ENCODE results near the gene SUSD5.

The SUSD5 gene

DNA sequence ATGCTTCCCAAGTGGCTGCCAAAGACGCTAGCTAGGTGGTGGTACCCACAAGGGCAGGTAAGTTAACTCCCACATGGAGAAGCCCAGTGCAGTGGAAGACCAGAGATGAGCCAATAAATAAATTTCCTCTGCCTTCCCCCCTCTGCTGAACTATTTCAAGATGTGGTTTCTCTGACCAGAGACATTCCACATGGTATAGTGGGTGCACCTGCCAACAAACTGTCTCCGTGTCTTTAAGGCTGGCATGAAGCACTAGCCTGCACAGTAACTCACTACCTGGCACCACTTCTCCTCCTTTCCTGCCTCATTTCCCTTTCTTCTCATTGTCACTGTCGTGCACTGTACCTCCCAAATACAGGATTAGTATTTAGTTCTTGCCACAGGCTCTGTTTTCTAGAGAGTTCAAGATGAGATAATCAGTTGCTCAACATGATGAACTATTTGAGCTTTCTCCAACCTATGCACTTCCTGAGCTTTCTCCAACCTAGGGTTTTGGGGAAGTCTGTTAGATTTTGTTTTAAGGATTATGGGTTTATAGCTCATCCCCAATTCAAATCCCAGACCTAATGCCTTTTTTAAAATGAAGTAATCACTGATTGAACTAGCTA is 113.2 kb downstream of the SUSD5 start:
- TF ChIP-seq CTCF (IDR thresholded peaks at IDR 0.05; ENCODE audit: extremely low read depth, insufficient read depth, missing control alignments), result no peak
- in situ Hi-C loops (cut with MboI; ENCODE audit: low pct_unique_long_range_greater_than_20kb, low sequenced_read_pairs, unreplicated experiment), result no loop called here
- DNase-seq (ENCODE audit: low spot score), result no peak

DNA sequence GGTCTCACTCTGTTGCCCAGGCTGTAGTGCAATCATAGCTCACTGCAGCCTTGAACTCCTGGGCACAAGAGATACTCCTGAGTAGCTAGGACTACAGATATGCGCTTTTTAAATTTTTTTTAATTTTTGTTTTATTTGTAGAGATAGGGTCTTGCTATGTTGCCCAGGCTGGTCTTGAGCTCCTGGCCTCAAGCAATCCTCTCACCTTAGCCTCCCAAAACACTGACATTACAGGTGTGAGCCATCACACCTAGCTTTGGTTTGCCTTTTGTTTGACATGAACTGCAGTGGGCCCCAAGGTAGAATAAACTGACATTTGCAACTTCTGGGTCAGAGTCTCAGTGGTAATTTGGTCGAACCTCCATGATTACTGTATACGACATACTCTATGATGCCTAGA is 113.8 kb downstream of the SUSD5 start:
- in situ Hi-C loops (cut with MboI; ENCODE audit: low pct_unique_long_range_greater_than_20kb, low sequenced_read_pairs, unreplicated experiment), result no loop called here

GRCh38 chr3:33103480-33103879 is 115.1 kb downstream of the SUSD5 start:
- no peak for TF ChIP-seq CTCF (IDR thresholded peaks at IDR 0.05; ENCODE audit: extremely low read depth, insufficient read depth, missing control alignments)
- in situ Hi-C loops (cut with MboI; ENCODE audit: low pct_unique_long_range_greater_than_20kb, low sequenced_read_pairs, unreplicated experiment), result no loop called here
- no peak for DNase-seq (ENCODE audit: low spot score)

More for the DNA sequence above, 113.8 kb downstream of the SUSD5 start:
- no peak for DNase-seq (ENCODE audit: low spot score)
- TF ChIP-seq CTCF (IDR thresholded peaks at IDR 0.05; ENCODE audit: extremely low read depth, insufficient read depth, missing control alignments), result no peak

- in situ Hi-C loops (cut with MboI; ENCODE audit: low pct_unique_long_range_greater_than_20kb, low sequenced_read_pairs, unreplicated experiment), result no loop called here
- no peak for TF ChIP-seq CTCF (IDR thresholded peaks at IDR 0.05; ENCODE audit: extremely low read depth, insufficient read depth, missing control alignments)
- DNase-seq (ENCODE audit: low spot score), result no peak
These were observed 115.6 kb downstream of the SUSD5 start for GRCh38 chr3:33103034-33103433.

DNA sequence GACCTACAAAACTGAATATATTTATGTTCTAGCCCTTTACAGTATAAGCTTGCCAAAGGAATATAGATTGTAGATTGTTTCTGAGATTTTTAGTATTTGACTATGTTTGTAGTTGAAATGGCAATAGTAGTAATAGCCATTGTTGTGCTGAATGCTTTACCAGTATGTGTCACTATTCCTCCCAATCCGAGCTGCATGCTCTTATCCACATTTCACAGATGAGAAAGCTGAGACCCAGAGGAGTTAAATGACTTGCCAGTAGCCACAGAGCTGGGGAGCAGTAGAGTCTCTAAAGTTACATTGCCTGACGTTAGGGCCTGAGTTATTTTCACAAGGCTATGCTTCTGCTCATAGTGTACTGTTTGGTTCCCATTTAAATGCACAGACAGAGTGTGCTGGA is 118.4 kb downstream of the SUSD5 start:
- TF ChIP-seq CTCF (IDR thresholded peaks at IDR 0.05; ENCODE audit: extremely low read depth, insufficient read depth, missing control alignments), result no peak
- in situ Hi-C loops (cut with MboI; ENCODE audit: low pct_unique_long_range_greater_than_20kb, low sequenced_read_pairs, unreplicated experiment), result no loop called here
- no peak for DNase-seq (ENCODE audit: low spot score)

All from GM13977 (cell line).